DND-41 (cell line): Measurements from ENCODE around the gene MAP3K15.

ENCODE experiments used
- ATAC-seq: fragments of 200-7000 bp; cut with Tn5 transposase; 3 replicates; pipeline ENCODE4 v1.9.1; 2021; ENCODE audit warnings: low read depth; ENCODE audit not compliant: insufficient read depth
- DNase-seq: peaks from one replicate; pipeline ENCODE4 v3.0.0-alpha.2; 2020
- H2AFZ ChIP-seq: 2 replicates; pipeline ENCODE4 v1.6.0; 2012; ENCODE audit warnings: low read depth, low read length
- H3K27ac ChIP-seq: 2 replicates; pipeline ENCODE4 v1.5.1; 2012; ENCODE audit warnings: low read length, inconsistent platforms
- H3K27me3 ChIP-seq: fragments of 200-600 bp; sonication (generic); 2 replicates; pipeline ENCODE4 v1.6.0; 2012; ENCODE audit warnings: low read length, mild to moderate bottlenecking, inconsistent platforms; ENCODE audit not compliant: insufficient read depth, poor library complexity
- H3K36me3 ChIP-seq: 2 replicates; pipeline ENCODE4 v1.5.1; 2012; ENCODE audit warnings: low read length, inconsistent platforms; ENCODE audit not compliant: insufficient read depth
- H3K4me1 ChIP-seq: 2 replicates; pipeline ENCODE4 v1.5.1; 2012; ENCODE audit warnings: mild to moderate bottlenecking, low read length; ENCODE audit not compliant: insufficient read depth
- H3K4me2 ChIP-seq: 2 replicates; pipeline ENCODE4 v1.6.0; 2012; ENCODE audit warnings: mild to moderate bottlenecking, moderate library complexity, low read length, inconsistent platforms; ENCODE audit not compliant: insufficient read depth
- H3K4me3 ChIP-seq, 2 experiments: fragments of 200-600 bp in 1 of 2; shearing (Covaris generic) in 1 of 2; 2 replicates each; pipeline ENCODE4 v1.5.1; 2012 to 2016; ENCODE audit warnings: inconsistent platforms in 2 of 2, low read length in 2 of 2, mild to moderate bottlenecking in 2 of 2, low read depth in 1 of 2, moderate library complexity in 1 of 2
- H3K79me2 ChIP-seq: 2 replicates; pipeline ENCODE4 v1.6.0; 2012; ENCODE audit warnings: low read length, inconsistent platforms; ENCODE audit not compliant: insufficient read depth
- H3K9ac ChIP-seq: 2 replicates; pipeline ENCODE4 v1.6.0; 2012; ENCODE audit warnings: low read depth, mild to moderate bottlenecking, inconsistent platforms, low read length, moderate library complexity
- H3K9me3 ChIP-seq: 2 replicates; pipeline ENCODE4 v1.5.1; 2012; ENCODE audit warnings: low read length, moderate library complexity, mild to moderate bottlenecking, inconsistent platforms; ENCODE audit not compliant: insufficient read depth, severe bottlenecking
- H4K20me1 ChIP-seq: 2 replicates; pipeline ENCODE4 v1.6.0; 2012; ENCODE audit warnings: low read length; ENCODE audit not compliant: insufficient read depth
- CTCF ChIP-seq: IDR thresholded peaks from 2 replicates; pipeline ENCODE4 v1.5.1; 2012; ENCODE audit warnings: borderline replicate concordance, low read length, moderate library complexity, mild to moderate bottlenecking; ENCODE audit not compliant: poor library complexity, severe bottlenecking; ENCODE audit errors: extremely low read depth
- EZH2 ChIP-seq: IDR thresholded peaks from 3 replicates; pipeline ENCODE4 v1.6.1; 2012; ENCODE audit warnings: borderline replicate concordance, low read depth, mild to moderate bottlenecking, moderate library complexity, low read length, inconsistent platforms; ENCODE audit not compliant: severe bottlenecking

MAP3K15 gene

DNA sequence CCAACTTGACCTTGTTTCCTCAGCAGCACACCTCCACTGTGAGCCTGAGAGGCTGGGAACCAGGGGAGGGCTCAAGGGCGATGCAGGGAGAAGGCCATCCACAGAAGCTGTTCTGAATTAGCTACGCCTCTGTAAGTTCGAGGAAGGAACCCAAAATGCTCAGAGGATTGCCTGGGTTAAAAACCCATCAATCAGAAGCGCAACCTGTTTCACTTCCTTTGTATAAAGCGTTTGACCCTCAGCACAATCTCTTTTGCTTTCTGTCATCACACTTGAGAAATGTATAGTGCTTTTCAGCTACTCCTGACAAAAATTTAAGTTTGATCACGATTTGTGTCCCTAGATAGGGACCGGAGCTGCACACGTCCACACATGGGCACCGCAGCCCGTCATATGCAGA, 48.0 kb upstream of the MAP3K15 start:
- no peak overlapping the region for H2AFZ ChIP-seq
- no peaks in the 10 kb centered on the region for H3K9me3 ChIP-seq
- no peak overlapping the region for H3K4me3 ChIP-seq
- H3K4me2 ChIP-seq, result no peak overlapping the region
- H4K20me1 ChIP-seq, result no peaks in the 10 kb centered on the region
- peaks cover 14% of the 10 kb centered on the region for H3K4me1 ChIP-seq
- H3K27ac ChIP-seq, result no peak overlapping the region
- peaks cover 10% of the 10 kb centered on the region for H3K36me3 ChIP-seq
- no peak overlapping the region for H3K9ac ChIP-seq
- H3K79me2 ChIP-seq, result no peaks in the 10 kb centered on the region
- DNase-seq (no peak), ATAC-seq (no peak)
- H3K27me3 ChIP-seq, result no peaks in the 10 kb centered on the region
- TF ChIP-seq EZH2 (no peak), CTCF (no peak)

- Histone ChIP-seq H3K4me3 (no peak overlapping the region), H2AFZ (no peak overlapping the region), H3K27me3 (no peaks in the 10 kb centered on the region), H4K20me1 (no peaks in the 10 kb centered on the region), H3K79me2 (no peaks in the 10 kb centered on the region), H3K9me3 (no peaks in the 10 kb centered on the region), H3K4me1 (no peaks in the 10 kb centered on the region), H3K4me2 (no peak overlapping the region), H3K27ac (no peak overlapping the region), H3K9ac (no peak overlapping the region), H3K36me3 (peaks cover 9% of the 10 kb centered on the region)
- no peak for DNase-seq
- ATAC-seq, result no peak
- TF ChIP-seq EZH2 (no peak), CTCF (no peak)
Measured at GRCh38 chrX:19560611-19561010, 45.3 kb upstream of the MAP3K15 start.

DNA sequence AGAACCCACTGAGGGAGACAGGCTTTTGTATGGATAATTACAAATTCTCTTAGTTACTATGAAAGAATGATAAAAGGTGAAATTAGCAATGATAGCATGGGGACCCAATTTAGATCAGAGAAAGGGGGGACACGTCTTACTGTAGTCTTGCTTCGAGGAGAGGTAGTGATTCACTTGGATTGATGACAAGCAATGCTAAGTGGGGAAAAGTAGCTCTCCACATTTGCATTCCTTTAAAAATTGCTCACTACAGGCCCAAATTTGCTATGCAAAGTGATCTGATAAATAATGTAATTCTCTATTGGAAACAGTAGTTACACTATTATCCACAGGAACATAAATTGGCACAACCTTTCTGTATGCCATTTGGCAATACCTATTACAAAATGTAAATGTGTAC, 42.5 kb upstream of the MAP3K15 start:
- DNase-seq (no peak), ATAC-seq (no peak)
- Histone ChIP-seq H3K4me3 (no peak overlapping the region), H3K27ac (no peak overlapping the region), H3K36me3 (peaks cover 4% of the 10 kb centered on the region; the same call in 1 of the 2 replicates), H3K9ac (no peak overlapping the region), H3K9me3 (no peaks in the 10 kb centered on the region), H3K4me2 (no peak overlapping the region), H4K20me1 (no peaks in the 10 kb centered on the region), H2AFZ (no peak overlapping the region), H3K79me2 (no peaks in the 10 kb centered on the region), H3K27me3 (no peaks in the 10 kb centered on the region), H3K4me1 (no peaks in the 10 kb centered on the region)
- TF ChIP-seq EZH2 (no peak), CTCF (no peak)

- DNase-seq (no peak), ATAC-seq (no peak)
- no peak overlapping the region for H2AFZ ChIP-seq
- H3K4me2 ChIP-seq, result no peak overlapping the region
- no peak overlapping the region for H3K4me3 ChIP-seq
- H3K27me3 ChIP-seq, result no peaks in the 10 kb centered on the region
- H3K9me3 ChIP-seq, result no peaks in the 10 kb centered on the region
- TF ChIP-seq CTCF (no peak), EZH2 (no peak)
- no peaks in the 10 kb centered on the region for H3K4me1 ChIP-seq
- H3K79me2 ChIP-seq, result no peaks in the 10 kb centered on the region
- no peak overlapping the region for H3K27ac ChIP-seq
- H4K20me1 ChIP-seq, result no peaks in the 10 kb centered on the region
- H3K9ac ChIP-seq, result no peak overlapping the region
- H3K36me3 ChIP-seq, result peaks cover 4% of the 10 kb centered on the region; the same call in 1 of the 2 replicates
Measured at GRCh38 chrX:19556202-19556601, 40.9 kb upstream of the MAP3K15 start.
